ENCODE measurements around the gene ANKRD60.

DNA sequence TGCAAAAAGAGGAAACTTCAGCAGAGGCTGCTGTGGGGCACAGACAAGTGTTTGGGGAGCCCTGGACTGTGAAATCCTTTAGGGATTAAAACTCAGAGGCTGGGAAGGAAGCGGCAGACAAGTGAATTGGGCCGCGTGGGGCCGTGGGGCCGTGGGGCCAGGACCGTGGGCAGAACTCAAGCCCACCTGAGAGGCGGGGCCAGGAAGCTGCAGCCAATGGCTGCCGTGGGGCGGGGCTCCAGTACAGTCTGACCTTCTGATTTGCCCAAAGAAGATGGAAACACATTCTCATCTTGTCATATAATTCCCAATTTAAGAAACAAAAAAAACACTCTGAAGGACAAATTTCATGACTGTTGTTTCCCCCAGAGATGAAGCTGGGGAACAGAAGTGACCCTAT lies 55.4 kb downstream of the ANKRD60 start:
- TF ChIP-seq, protein P1, sequence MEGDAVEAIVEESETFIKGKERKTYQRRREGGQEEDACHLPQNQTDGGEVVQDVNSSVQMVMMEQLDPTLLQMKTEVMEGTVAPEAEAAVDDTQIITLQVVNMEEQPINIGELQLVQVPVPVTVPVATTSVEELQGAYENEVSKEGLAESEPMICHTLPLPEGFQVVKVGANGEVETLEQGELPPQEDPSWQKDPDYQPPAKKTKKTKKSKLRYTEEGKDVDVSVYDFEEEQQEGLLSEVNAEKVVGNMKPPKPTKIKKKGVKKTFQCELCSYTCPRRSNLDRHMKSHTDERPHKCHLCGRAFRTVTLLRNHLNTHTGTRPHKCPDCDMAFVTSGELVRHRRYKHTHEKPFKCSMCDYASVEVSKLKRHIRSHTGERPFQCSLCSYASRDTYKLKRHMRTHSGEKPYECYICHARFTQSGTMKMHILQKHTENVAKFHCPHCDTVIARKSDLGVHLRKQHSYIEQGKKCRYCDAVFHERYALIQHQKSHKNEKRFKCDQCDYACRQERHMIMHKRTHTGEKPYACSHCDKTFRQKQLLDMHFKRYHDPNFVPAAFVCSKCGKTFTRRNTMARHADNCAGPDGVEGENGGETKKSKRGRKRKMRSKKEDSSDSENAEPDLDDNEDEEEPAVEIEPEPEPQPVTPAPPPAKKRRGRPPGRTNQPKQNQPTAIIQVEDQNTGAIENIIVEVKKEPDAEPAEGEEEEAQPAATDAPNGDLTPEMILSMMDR (conservative IDR thresholded peaks at IDR 0.05 in 1 of 2, IDR thresholded peaks at IDR 0.05 in 1 of 2; ENCODE audit: low read depth in 1 of 2, low read length in 2 of 2) = no peak
- no peak for TF ChIP-seq EZH2 (IDR thresholded peaks at IDR 0.05; ENCODE audit: low read length, missing control alignments)

All from fibroblast of lung (primary cell).